ENCODE measurements around the gene ABCD3.

DNA sequence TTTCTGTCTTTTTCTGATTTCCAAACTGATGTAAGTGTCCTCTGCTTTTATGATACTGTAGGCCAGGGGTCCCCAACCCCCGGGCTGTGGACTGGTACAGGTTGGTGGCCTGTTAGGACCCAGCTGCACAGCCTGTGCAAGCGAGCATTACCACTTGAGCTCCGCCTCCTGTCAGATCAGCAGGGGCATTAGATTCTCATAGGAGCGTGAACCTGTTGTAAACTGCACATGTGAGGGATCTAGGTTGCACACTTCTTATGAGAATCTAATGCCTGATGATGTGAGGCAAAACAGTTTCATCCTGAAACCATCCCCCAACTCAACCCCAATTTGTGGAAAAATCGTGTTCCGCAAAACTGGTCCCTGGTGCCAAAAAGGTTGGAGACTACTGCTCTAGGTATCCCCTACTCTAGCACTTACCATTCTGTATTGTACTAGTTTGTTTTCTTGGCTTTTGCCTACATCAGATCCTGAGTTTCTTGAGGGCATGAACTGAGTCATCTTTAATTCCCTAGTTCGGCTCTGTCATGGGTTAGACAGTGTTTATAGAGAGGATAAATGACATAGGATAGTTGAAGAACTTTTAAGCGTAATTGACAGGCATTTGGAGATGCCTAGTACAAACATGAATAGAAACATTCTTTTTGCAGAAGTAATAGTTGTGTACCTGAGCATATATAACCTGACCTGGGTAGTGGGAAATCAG lies 4.1 kb downstream of the ABCD3 start:
- TF ChIP-seq POLR2AphosphoS5 (IDR thresholded peaks at IDR 0.05; ENCODE audit: low read depth, low read length) (no peak), TAF1 (IDR thresholded peaks at IDR 0.05; ENCODE audit: borderline replicate concordance, low read depth, low read length) (no peak), POLR2A (IDR thresholded peaks at IDR 0.05; ENCODE audit: low read depth, low read length) (no peak)

Measured in GM12892 (cell line).